ENCODE results near the gene BCAR3.
"Not testable (repeated sequence)": the region's sequence is repeated elsewhere in the genome, so short reads cannot be mapped to it uniquely, and the experiment has no call there.

The BCAR3 gene

GRCh38 chr1:93687542-93687941, 5.9 kb upstream of the BCAR3 start:
- no peak for DNase-seq

- DNase-seq: no peak
Measured at GRCh38 chr1:93686504-93687250, 5.0 kb upstream of the BCAR3 start.

GRCh38 chr1:93685918-93686317, 4.3 kb upstream of the BCAR3 start:
- DNase-seq: no peak

GRCh38 chr1:93683234-93683633, 1.6 kb upstream of the BCAR3 start:
- no peak for DNase-seq

GRCh38 chr1:93681989-93682412, 364 bp upstream of the BCAR3 start:
- DNase-seq: no peak

GRCh38 chr1:93680420-93681100, 1.1 kb downstream of the BCAR3 start:
- DNase-seq: peak; percentile 87

- DNase-seq: no peak
Measured at GRCh38 chr1:93680076-93680419, 1.6 kb downstream of the BCAR3 start.

GRCh38 chr1:93679546-93679945, 2.1 kb downstream of the BCAR3 start:
- no peak for DNase-seq

GRCh38 chr1:93678946-93679480, 2.6 kb downstream of the BCAR3 start:
- no peak for DNase-seq

- no peak for DNase-seq
Measured at GRCh38 chr1:93678491-93678890, 3.1 kb downstream of the BCAR3 start.

GRCh38 chr1:93677729-93678128, 3.9 kb downstream of the BCAR3 start:
- DNase-seq: no peak

- DNase-seq: no peak
Measured at GRCh38 chr1:93676427-93676826, 5.2 kb downstream of the BCAR3 start.

GRCh38 chr1:93675931-93676330, 5.7 kb downstream of the BCAR3 start:
- no peak for DNase-seq

GRCh38 chr1:93675271-93675670, 6.4 kb downstream of the BCAR3 start:
- DNase-seq: no peak

- not testable (repeated sequence) for DNase-seq
Measured at GRCh38 chr1:93674071-93674470, 7.6 kb downstream of the BCAR3 start.

GRCh38 chr1:93673163-93673829, 8.3 kb downstream of the BCAR3 start:
- DNase-seq: no peak

GRCh38 chr1:93672477-93673162, 9.0 kb downstream of the BCAR3 start:
- DNase-seq: no peak

GRCh38 chr1:93672069-93672468, 9.6 kb downstream of the BCAR3 start:
- peak; percentile 46 for DNase-seq

GRCh38 chr1:93671099-93671621, 10.5 kb downstream of the BCAR3 start:
- no peak for DNase-seq

GRCh38 chr1:93670141-93670540, 11.5 kb downstream of the BCAR3 start:
- DNase-seq: peak; percentile 49

GRCh38 chr1:93669369-93669768, 12.3 kb downstream of the BCAR3 start:
- peak; percentile 56 for DNase-seq

GRCh38 chr1:93668951-93669350, 12.7 kb downstream of the BCAR3 start:
- no peak for DNase-seq

GRCh38 chr1:93668121-93668520, 13.5 kb downstream of the BCAR3 start:
- peak; percentile 54 for DNase-seq
